Right renal pelvis (tissue), 4 donors: ENCODE data around the gene UQCRC1. TPM values are rescaled to one million over a fixed set of nuclear protein-coding genes. Genes with fewer than 3 reads are reported as not detected.
A peak's percentile ranks its signal among the peaks of the same experiment; 100 is the strongest.

Experiments
- DNase-seq, 4 donors: peaks; one replicate each; pipeline ENCODE4 v3.0.0-alpha.2; 2013; ENCODE audit warnings: low read depth in 4 of 4, low spot score in 3 of 4, missing footprints in 1 of 4
- polyA plus RNA-seq, 4 donors: library from polyadenylated mRNA; unstranded; fragments of 120-200 nt; gene quantifications; one replicate each; pipeline ENCODE4 v1.2.1, GENCODE V29; 2013; ENCODE audit not compliant: insufficient read length in 4 of 4

Gene UQCRC1
- polyA plus RNA-seq: 100 to 1,000 TPM; 262 to 323 (median 276) TPM

GRCh38 chr3:48609088-48610005, at the start of gene UQCRC1:
UQCRC1 (minus strand) TSS chr3:48609646; CDS start chr3:48609620, 26 bp downstream.
- DNase-seq: peak; percentile 83 to 94 (median 86)

- DNase-seq: no peak
Observed at GRCh38 chr3:48656841-48657281, 47.4 kb upstream of the UQCRC1 start.

GRCh38 chr3:48656061-48656840, 46.8 kb upstream of the UQCRC1 start:
- peak in 2 of 4 donors; percentile 61 to 66 for DNase-seq

- no peak for DNase-seq
Observed at GRCh38 chr3:48655606-48656005, 46.2 kb upstream of the UQCRC1 start.

GRCh38 chr3:48655063-48655462, 45.6 kb upstream of the UQCRC1 start:
- no peak for DNase-seq

- no peak for DNase-seq
Observed at GRCh38 chr3:48652923-48653715, 43.7 kb upstream of the UQCRC1 start.

- no peak for DNase-seq
Observed at GRCh38 chr3:48651771-48652170, 42.3 kb upstream of the UQCRC1 start.

GRCh38 chr3:48650723-48651122, 41.3 kb upstream of the UQCRC1 start:
- no peak for DNase-seq

- no peak for DNase-seq
Observed at GRCh38 chr3:48648188-48648850, 38.9 kb upstream of the UQCRC1 start.

GRCh38 chr3:48647714-48648113, 38.3 kb upstream of the UQCRC1 start:
- no peak for DNase-seq

- DNase-seq: no peak
Observed at GRCh38 chr3:48644898-48645760, 35.7 kb upstream of the UQCRC1 start.

- no peak for DNase-seq
Observed at GRCh38 chr3:48642605-48643004, 33.2 kb upstream of the UQCRC1 start.

GRCh38 chr3:48641396-48641795, 31.9 kb upstream of the UQCRC1 start:
- no peak for DNase-seq

GRCh38 chr3:48639944-48640606, 30.6 kb upstream of the UQCRC1 start:
- no peak for DNase-seq

GRCh38 chr3:48637305-48637704, 27.9 kb upstream of the UQCRC1 start:
- no peak for DNase-seq

- DNase-seq: no peak
Observed at GRCh38 chr3:48636149-48636655, 26.8 kb upstream of the UQCRC1 start.

- DNase-seq: peak; percentile 86 to 94 (median 92)
Observed at GRCh38 chr3:48635222-48636021, 26.0 kb upstream of the UQCRC1 start, which contains the start of gene SLC26A6. SLC26A6 (minus strand) TSS chr3:48635461; CDS start chr3:48635393, 68 bp downstream.
